ENCODE data around the gene TBC1D5. TPM values are rescaled to one million over a fixed set of nuclear protein-coding genes. Genes with fewer than 3 reads are reported as not detected.
A peak's percentile ranks its signal among the peaks of the same experiment; 100 is the strongest.
"Not testable (repeated sequence)": the region's sequence is repeated elsewhere in the genome, so short reads cannot be mapped to it uniquely, and the experiment has no call there.

The TBC1D5 gene
- 32.4 TPM for polyA plus RNA-seq (2013, experiment 1 of 2)
- polyA plus RNA-seq (2013, experiment 2 of 2): 29.1 TPM

- H4K91ac ChIP-seq (ENCODE audit: low read length): peak within 1 kb of the TSS; percentile 98
- H3K27ac ChIP-seq (ENCODE audit: low read length, poor library complexity, severe bottlenecking): peak within 1 kb of the TSS; percentile 99
- H3K36me3 ChIP-seq (ENCODE audit: control insufficient read depth in 1 of 2, insufficient read depth in 2 of 2, low read depth in 1 of 2, low read length in 2 of 2): peaks cover 0 to 3% of the 10 kb centered on the region in 2 experiments
- H2BK5ac ChIP-seq (ENCODE audit: low read depth, low read length, poor library complexity, severe bottlenecking): peak within 1 kb of the TSS; percentile 80
- under 1% methylated on average over 58 of the region's 86 CpGs for WGBS
- H2BK120ac ChIP-seq (ENCODE audit: low read depth, low read length): peak within 1 kb of the TSS; percentile 96
- peak within 1 kb of the TSS; percentile 95 for H3K9ac ChIP-seq (ENCODE audit: low read length)
- peaks cover 5% of the 10 kb centered on the region for H3K4me1 ChIP-seq (ENCODE audit: control insufficient read depth, insufficient read depth, low read depth, low read length)
- H3K27me3 ChIP-seq (ENCODE audit: control insufficient read depth in 1 of 2, insufficient read depth in 1 of 2, low read length in 2 of 2): no peaks in the 10 kb centered on the region
- peaks cover 7% of the 10 kb centered on the region for H3K79me1 ChIP-seq (replicated peaks; ENCODE audit: low read length, poor library complexity, severe bottlenecking)
- peak within 1 kb of the TSS; percentile 3 to 79 for H2BK12ac ChIP-seq (ENCODE audit: low read length in 2 of 2)
- peak within 1 kb of the TSS; percentile 56 to 100 for H3K18ac ChIP-seq (ENCODE audit: low read depth in 1 of 2, low read length in 2 of 2)
- no peaks in the 10 kb centered on the region for H3K9me3 ChIP-seq (ENCODE audit: control insufficient read depth, low read length)
- H4K8ac ChIP-seq (ENCODE audit: low read length): peak within 1 kb of the TSS; percentile 72
- H3K4me2 ChIP-seq (ENCODE audit: low read length, poor library complexity, severe bottlenecking): peak within 1 kb of the TSS; percentile 68
- peak; percentile 98 for DNase-seq
- H2BK15ac ChIP-seq (ENCODE audit: low read depth, poor library complexity, severe bottlenecking): peak within 1 kb of the TSS; percentile 44
- no peak within 1 kb of the TSS for H2AK5ac ChIP-seq (ENCODE audit: low read length, severe bottlenecking)
- peak within 1 kb of the TSS; percentile 67 for H2AFZ ChIP-seq (ENCODE audit: low read depth, low read length)
- peak within 1 kb of the TSS; percentile 61 to 97 for H3K4ac ChIP-seq (ENCODE audit: low read depth in 1 of 2, low read length in 2 of 2)
- H3K14ac ChIP-seq (ENCODE audit: low read length in 2 of 2): peak within 1 kb of the TSS in 1 of 2 experiments; percentile 92
- peak within 1 kb of the TSS; percentile 66 to 85 for H3K4me3 ChIP-seq (ENCODE audit: insufficient read depth in 1 of 2, low read depth in 1 of 2, low read length in 2 of 2)
- peak within 1 kb of the TSS in 1 of 2 experiments; percentile 85 for H3K23ac ChIP-seq (ENCODE audit: low read length in 2 of 2)
Observed at GRCh38 chr3:17742102-17742879, at the start of gene TBC1D5. Gene TBC1D5, minus strand, starts transcription at chr3:17742631. Its CDS starts 234,061 bp downstream, at chr3:17508570.

- Histone ChIP-seq H2BK120ac (ENCODE audit: low read depth, low read length) (no peak overlapping the region), H2BK12ac (ENCODE audit: low read length in 2 of 2) (no peak overlapping the region), H2AK5ac (ENCODE audit: low read length, severe bottlenecking) (no peak overlapping the region), H3K79me1 (replicated peaks; ENCODE audit: low read length, poor library complexity, severe bottlenecking) (no peaks in the 10 kb centered on the region), H3K27ac (ENCODE audit: low read length, poor library complexity, severe bottlenecking) (no peak overlapping the region), H3K36me3 (ENCODE audit: control insufficient read depth in 1 of 2, insufficient read depth in 2 of 2, low read depth in 1 of 2, low read length in 2 of 2) (no peaks in the 10 kb centered on the region), H3K27me3 (ENCODE audit: control insufficient read depth in 1 of 2, insufficient read depth in 1 of 2, low read length in 2 of 2) (no peaks in the 10 kb centered on the region), H4K8ac (ENCODE audit: low read length) (no peak overlapping the region), H4K91ac (ENCODE audit: low read length) (no peak overlapping the region), H3K18ac (ENCODE audit: low read depth in 1 of 2, low read length in 2 of 2) (no peak overlapping the region), H2AFZ (ENCODE audit: low read depth, low read length) (no peak overlapping the region), H3K9ac (ENCODE audit: low read length) (no peak overlapping the region), H2BK15ac (ENCODE audit: low read depth, poor library complexity, severe bottlenecking) (no peak overlapping the region), H2BK5ac (ENCODE audit: low read depth, low read length, poor library complexity, severe bottlenecking) (no peak overlapping the region), H3K4me3 (ENCODE audit: insufficient read depth in 1 of 2, low read depth in 1 of 2, low read length in 2 of 2) (no peak overlapping the region), H3K4me2 (ENCODE audit: low read length, poor library complexity, severe bottlenecking) (no peak overlapping the region), H3K14ac (ENCODE audit: low read length in 2 of 2) (no peak overlapping the region), H3K4me1 (ENCODE audit: control insufficient read depth, insufficient read depth, low read depth, low read length) (no peaks in the 10 kb centered on the region), H3K4ac (ENCODE audit: low read depth in 1 of 2, low read length in 2 of 2) (no peak overlapping the region), H3K9me3 (ENCODE audit: control insufficient read depth, low read length) (peaks cover 7% of the 10 kb centered on the region), H3K23ac (ENCODE audit: low read length in 2 of 2) (no peak overlapping the region)
- no peak for DNase-seq
- WGBS: 100% methylated on average over 1 of the region's 1 CpG
Observed at GRCh38 chr3:17783426-17783825, 41.0 kb upstream of the TBC1D5 start.

- H3K27me3 ChIP-seq (ENCODE audit: control insufficient read depth in 1 of 2, insufficient read depth in 1 of 2, low read length in 2 of 2): no peaks in the 10 kb centered on the region
- H2BK5ac ChIP-seq (ENCODE audit: low read depth, low read length, poor library complexity, severe bottlenecking): no peak overlapping the region
- no peak overlapping the region for H3K4me3 ChIP-seq (ENCODE audit: insufficient read depth in 1 of 2, low read depth in 1 of 2, low read length in 2 of 2)
- H3K9ac ChIP-seq (ENCODE audit: low read length): no peak overlapping the region
- H3K4me2 ChIP-seq (ENCODE audit: low read length, poor library complexity, severe bottlenecking): no peak overlapping the region
- no peak overlapping the region for H3K27ac ChIP-seq (ENCODE audit: low read length, poor library complexity, severe bottlenecking)
- H3K18ac ChIP-seq (ENCODE audit: low read depth in 1 of 2, low read length in 2 of 2): no peak overlapping the region
- H4K8ac ChIP-seq (ENCODE audit: low read length): no peak overlapping the region
- 61% methylated on average over 1 of the region's 2 CpGs for WGBS
- no peak overlapping the region for H3K4ac ChIP-seq (ENCODE audit: low read depth in 1 of 2, low read length in 2 of 2)
- H3K9me3 ChIP-seq (ENCODE audit: control insufficient read depth, low read length): peaks cover 7% of the 10 kb centered on the region
- H3K23ac ChIP-seq (ENCODE audit: low read length in 2 of 2): no peak overlapping the region
- no peak for DNase-seq
- H3K36me3 ChIP-seq (ENCODE audit: control insufficient read depth in 1 of 2, insufficient read depth in 2 of 2, low read depth in 1 of 2, low read length in 2 of 2): no peaks in the 10 kb centered on the region
- no peak overlapping the region for H2AFZ ChIP-seq (ENCODE audit: low read depth, low read length)
- H2BK120ac ChIP-seq (ENCODE audit: low read depth, low read length): no peak overlapping the region
- H2BK15ac ChIP-seq (ENCODE audit: low read depth, poor library complexity, severe bottlenecking): no peak overlapping the region
- H3K4me1 ChIP-seq (ENCODE audit: control insufficient read depth, insufficient read depth, low read depth, low read length): no peaks in the 10 kb centered on the region
- no peak overlapping the region for H3K14ac ChIP-seq (ENCODE audit: low read length in 2 of 2)
- no peak overlapping the region for H4K91ac ChIP-seq (ENCODE audit: low read length)
- no peaks in the 10 kb centered on the region for H3K79me1 ChIP-seq (replicated peaks; ENCODE audit: low read length, poor library complexity, severe bottlenecking)
- H2AK5ac ChIP-seq (ENCODE audit: low read length, severe bottlenecking): no peak overlapping the region
- no peak overlapping the region for H2BK12ac ChIP-seq (ENCODE audit: low read length in 2 of 2)
Observed at GRCh38 chr3:17782751-17783150, 40.3 kb upstream of the TBC1D5 start.

- not testable (repeated sequence) for H2BK5ac ChIP-seq (ENCODE audit: low read depth, low read length, poor library complexity, severe bottlenecking); H4K91ac ChIP-seq (ENCODE audit: low read length); H2BK15ac ChIP-seq (ENCODE audit: low read depth, poor library complexity, severe bottlenecking); H3K18ac ChIP-seq (ENCODE audit: low read depth in 1 of 2, low read length in 2 of 2); H3K27me3 ChIP-seq (ENCODE audit: control insufficient read depth in 1 of 2, insufficient read depth in 1 of 2, low read length in 2 of 2); H3K36me3 ChIP-seq (ENCODE audit: control insufficient read depth in 1 of 2, insufficient read depth in 2 of 2, low read depth in 1 of 2, low read length in 2 of 2); H2BK120ac ChIP-seq (ENCODE audit: low read depth, low read length); H2BK12ac ChIP-seq (ENCODE audit: low read length in 2 of 2); H3K27ac ChIP-seq (ENCODE audit: low read length, poor library complexity, severe bottlenecking); H3K4me3 ChIP-seq (ENCODE audit: insufficient read depth in 1 of 2, low read depth in 1 of 2, low read length in 2 of 2); H3K9ac ChIP-seq (ENCODE audit: low read length); H3K4me1 ChIP-seq (ENCODE audit: control insufficient read depth, insufficient read depth, low read depth, low read length); H3K4ac ChIP-seq (ENCODE audit: low read depth in 1 of 2, low read length in 2 of 2); H3K23ac ChIP-seq (ENCODE audit: low read length in 2 of 2); DNase-seq; H2AK5ac ChIP-seq (ENCODE audit: low read length, severe bottlenecking); H4K8ac ChIP-seq (ENCODE audit: low read length); H3K4me2 ChIP-seq (ENCODE audit: low read length, poor library complexity, severe bottlenecking); H3K14ac ChIP-seq (ENCODE audit: low read length in 2 of 2); H3K9me3 ChIP-seq (ENCODE audit: control insufficient read depth, low read length); H2AFZ ChIP-seq (ENCODE audit: low read depth, low read length); H3K79me1 ChIP-seq (replicated peaks; ENCODE audit: low read length, poor library complexity, severe bottlenecking)
- 100% methylated on average over 1 of the region's 2 CpGs for WGBS
Observed at GRCh38 chr3:17780369-17780768, 37.9 kb upstream of the TBC1D5 start.

All from mesenchymal stem cell (in vitro differentiated cells and primary cell).